Gastrocnemius medialis (tissue), 4 donors: ENCODE results near the gene CCDC171.

Experiments
- CTCF ChIP-seq, 5 experiments: fragments of 450-650 bp in 3 of 5; fragments of 200-600 bp in 2 of 5; sonication (generic) in 2 of 5; IDR thresholded peaks in 4 of 5; conservative IDR thresholded peaks in 1 of 5; 1 replicate in 4 of 5; 2 replicates in 1 of 5; pipeline ENCODE4 v1.5.1; 2016 to 2019; ENCODE audit warnings: antibody characterized with exemption in 5 of 5, mild to moderate bottlenecking in 3 of 5, moderate library complexity in 3 of 5
- POLR2A ChIP-seq, 2 donors: fragments of 450-650 bp; IDR thresholded peaks; one replicate each; pipeline ENCODE4 v1.6.1; 2017; ENCODE audit warnings: antibody characterized with exemption in 2 of 2, mild to moderate bottlenecking in 2 of 2, moderate library complexity in 2 of 2

DNA sequence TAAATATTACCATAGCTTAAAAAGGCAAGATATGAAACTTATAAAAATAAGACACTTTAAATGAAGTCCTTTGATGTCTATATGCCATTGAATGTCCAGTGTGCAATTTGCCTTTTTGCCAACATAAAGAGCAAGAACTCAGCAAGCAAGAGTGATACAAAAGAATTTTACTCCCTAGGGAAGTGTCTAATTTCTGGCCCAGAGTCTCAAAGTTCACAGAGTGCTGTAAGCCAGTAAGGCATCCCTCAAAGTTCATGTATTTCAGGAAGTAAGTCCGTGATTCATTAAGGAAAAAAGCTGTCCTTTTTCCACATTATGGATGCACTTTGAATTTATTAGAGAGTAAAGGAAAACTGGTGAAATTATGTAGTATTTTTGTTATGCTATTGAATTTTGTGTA lies 185.2 kb downstream of the CCDC171 start:
- no peak for TF ChIP-seq POLR2A (IDR thresholded peaks at IDR 0.05)
- TF ChIP-seq CTCF (IDR thresholded peaks at IDR 0.05 in 4 of 5, conservative IDR thresholded peaks at IDR 0.05 in 1 of 5) = no peak
